Karpas-422 (cell line): ENCODE results near the gene C17orf113. TPM values are rescaled to one million over a fixed set of nuclear protein-coding genes. Genes with fewer than 3 reads are reported as not detected.
"Not testable (repeated sequence)": the region's sequence is repeated elsewhere in the genome, so short reads cannot be mapped to it uniquely, and the experiment has no call there.

Experiments used
- DNase-seq: peaks from one replicate; pipeline ENCODE4 v3.0.0-alpha.2; 2015
- H2AFZ ChIP-seq: fragments of 200-600 bp; sonication (generic); 2 replicates; pipeline ENCODE4 v1.6.1; 2014; ENCODE audit warnings: antibody characterized with exemption, low read length, mixed read lengths
- H3K27ac ChIP-seq: fragments of 200-600 bp; sonication (generic); 2 replicates; pipeline ENCODE4 v1.5.1; 2014; ENCODE audit warnings: mild to moderate bottlenecking, low read length, moderate library complexity
- H3K27me3 ChIP-seq: fragments of 200-600 bp; sonication (generic); 2 replicates; pipeline ENCODE4 v1.6.1; 2014; ENCODE audit warnings: low read length, mixed read lengths
- H3K36me3 ChIP-seq: fragments of 200-600 bp; sonication (generic); 2 replicates; pipeline ENCODE4 v1.6.1; 2014; ENCODE audit warnings: low read length, mixed read lengths; ENCODE audit not compliant: insufficient read depth
- H3K4me1 ChIP-seq: fragments of 200-600 bp; sonication (generic); 2 replicates; pipeline ENCODE4 v1.6.1; 2014; ENCODE audit warnings: mild to moderate bottlenecking, low read length, mixed read lengths
- H3K4me2 ChIP-seq: fragments of 200-600 bp; sonication (generic); 2 replicates; pipeline ENCODE4 v1.6.1; 2014; ENCODE audit warnings: low read length, low read depth, mild to moderate bottlenecking; ENCODE audit not compliant: poor library complexity, severe bottlenecking
- H3K4me3 ChIP-seq: fragments of 200-600 bp; sonication (generic); 2 replicates; pipeline ENCODE4 v1.5.1; 2014; ENCODE audit warnings: mild to moderate bottlenecking, antibody characterized with exemption, low read length, mixed read lengths
- H3K79me2 ChIP-seq: fragments of 200-600 bp; sonication (generic); 2 replicates; pipeline ENCODE4 v1.6.1; 2014; ENCODE audit warnings: mild to moderate bottlenecking, low read length, mixed read lengths
- H3K9ac ChIP-seq: fragments of 200-600 bp; sonication (generic); 2 replicates; pipeline ENCODE4 v1.6.0; 2014; ENCODE audit warnings: low read length
- H3K9me2 ChIP-seq: fragments of 200-600 bp; sonication (generic), shearing (Covaris generic); replicated peaks from 2 replicates; pipeline ENCODE4 v1.6.0; 2014; ENCODE audit warnings: mild to moderate bottlenecking, low read length, moderate library complexity; ENCODE audit not compliant: insufficient read depth
- H3K9me3 ChIP-seq: fragments of 300-700, 200-600 bp; sonication (generic); 2 replicates; pipeline ENCODE4 v1.6.1; 2014; ENCODE audit warnings: low read length, mixed read lengths
- H4K20me1 ChIP-seq: fragments of 200-600 bp; sonication (generic); 2 replicates; pipeline ENCODE4 v1.6.1; 2014; ENCODE audit warnings: mild to moderate bottlenecking, antibody characterized with exemption, low read length, low read depth; ENCODE audit not compliant: insufficient read depth
- total RNA-seq: library from RNA; depleted of rRNA; stranded (reverse); fragments of >200 nt; shearing (Covaris generic); gene quantifications from 2 replicates; pipeline ENCODE4 v1.2.3, GENCODE V29; 2014; ENCODE audit warnings: low replicate concordance

Gene C17orf113
- total RNA-seq, 1 experiment from 2014 or later, result not detected

DNA sequence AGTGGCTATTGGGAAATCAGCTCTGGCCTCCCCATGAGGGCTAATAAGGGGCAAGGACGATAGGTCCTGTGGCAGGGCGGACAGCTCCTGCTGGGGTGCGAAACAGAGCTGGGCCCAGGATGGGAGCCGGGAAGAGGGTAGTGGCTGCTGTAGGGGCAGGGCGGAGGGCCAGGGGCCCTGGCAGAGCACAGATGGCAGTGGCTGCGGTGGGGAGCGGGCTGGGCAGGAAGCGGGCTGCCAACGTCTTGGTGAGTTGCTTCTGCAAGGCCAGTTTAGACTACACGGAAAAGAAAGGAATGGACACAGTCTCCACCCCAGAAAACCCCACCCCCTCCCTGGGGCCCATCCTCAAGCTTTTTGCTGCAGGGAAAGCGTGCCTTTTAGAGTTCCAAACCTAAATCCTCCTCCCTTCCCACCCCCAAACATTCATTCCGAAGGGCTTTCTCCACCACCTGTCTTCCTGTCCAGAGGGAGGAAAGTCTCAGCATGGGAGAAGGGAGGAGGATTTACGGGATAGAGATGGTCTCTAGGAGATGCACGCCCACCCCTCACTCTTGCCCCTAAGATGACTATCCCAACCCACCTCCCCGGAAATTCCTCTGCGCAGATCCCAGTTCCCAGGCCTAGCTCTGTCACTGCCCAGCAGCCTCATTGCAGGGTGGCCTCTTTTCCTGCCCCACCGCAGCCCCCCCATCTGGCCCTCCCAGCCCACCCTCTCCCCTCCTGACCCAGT lies 23.4 kb downstream of the C17orf113 start:
- Histone ChIP-seq H3K9ac (no peak overlapping the region), H4K20me1 (no peaks in the 10 kb centered on the region), H3K4me3 (no peak overlapping the region), H3K4me1 (peaks cover 17% of the 10 kb centered on the region), H2AFZ (no peak overlapping the region), H3K9me2 (no peaks in the 10 kb centered on the region), H3K36me3 (peaks cover 16% of the 10 kb centered on the region; the same call in 1 of the 2 replicates), H3K79me2 (0 out of 2 replicates have a peak, but pooled peaks cover 3% of the 10 kb centered on the region), H3K9me3 (no peaks in the 10 kb centered on the region), H3K27me3 (no peaks in the 10 kb centered on the region), H3K27ac (no peak overlapping the region), H3K4me2 (no peak overlapping the region)
- no peak for DNase-seq

DNA sequence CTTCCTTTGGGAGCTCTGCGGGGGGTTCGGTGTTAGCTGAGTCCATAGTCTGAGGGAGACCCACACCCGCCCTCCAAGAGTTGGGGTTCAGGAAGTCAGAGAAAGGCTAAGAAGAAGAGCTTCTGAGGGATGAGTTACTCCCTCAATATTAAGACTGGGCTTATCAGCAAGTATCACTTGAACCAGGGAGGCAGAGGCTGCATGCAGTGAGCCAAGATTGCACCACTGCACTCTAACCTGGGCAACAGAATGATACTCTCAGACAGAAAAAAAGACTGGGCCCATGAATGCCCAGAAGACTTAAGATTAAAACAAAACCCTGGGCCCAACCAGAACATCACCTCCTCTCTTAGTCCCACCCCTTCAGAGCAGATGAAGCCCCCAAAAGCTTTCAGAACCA lies 24.5 kb downstream of the C17orf113 start:
- Histone ChIP-seq H3K27ac (no peak overlapping the region), H3K36me3 (peaks cover 16% of the 10 kb centered on the region; the same call in 1 of the 2 replicates), H3K27me3 (no peaks in the 10 kb centered on the region), H3K9me2 (no peaks in the 10 kb centered on the region), H3K4me3 (no peak overlapping the region), H3K4me2 (no peak overlapping the region), H2AFZ (no peak overlapping the region), H3K9ac (no peak overlapping the region), H4K20me1 (no peaks in the 10 kb centered on the region), H3K9me3 (no peaks in the 10 kb centered on the region), H3K79me2 (peaks cover 11% of the 10 kb centered on the region), H3K4me1 (peaks cover 25% of the 10 kb centered on the region)
- DNase-seq, result no peak

DNA sequence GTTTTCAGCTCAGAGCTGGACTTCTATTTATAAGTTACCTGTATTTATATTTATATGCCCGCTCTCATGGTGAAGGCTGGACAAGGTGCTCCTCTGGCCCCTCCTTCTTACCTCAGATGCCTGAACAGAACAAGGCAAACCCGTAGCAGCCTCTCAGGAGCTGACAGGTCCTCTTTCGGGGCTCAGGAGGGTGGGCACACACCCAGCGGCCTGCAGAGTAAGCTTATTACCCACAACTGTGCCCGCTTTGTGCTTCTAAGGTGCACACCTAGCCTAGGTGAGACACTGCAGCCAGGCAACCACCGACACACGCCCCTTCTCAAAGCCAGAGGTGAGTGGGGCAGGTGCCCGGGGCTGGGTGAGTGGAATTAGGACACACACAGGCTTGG lies 25.2 kb downstream of the C17orf113 start:
- Histone ChIP-seq H3K4me1 (peaks cover 27% of the 10 kb centered on the region), H3K4me2 (peak overlapping the region; percentile 25), H4K20me1 (no peaks in the 10 kb centered on the region; the same call in 1 of the 2 replicates), H3K9me3 (no peaks in the 10 kb centered on the region), H3K9ac (0 out of 2 replicates have a peak overlapping the region, but pooled peaks have one; percentile 2), H3K79me2 (peaks cover 18% of the 10 kb centered on the region), H3K4me3 (no peak overlapping the region), H3K27me3 (no peaks in the 10 kb centered on the region), H2AFZ (0 out of 2 replicates have a peak overlapping the region, but pooled peaks have one; percentile 31), H3K27ac (no peak overlapping the region), H3K36me3 (peaks cover 16% of the 10 kb centered on the region; the same call in 1 of the 2 replicates), H3K9me2 (no peaks in the 10 kb centered on the region)
- no peak for DNase-seq

DNA sequence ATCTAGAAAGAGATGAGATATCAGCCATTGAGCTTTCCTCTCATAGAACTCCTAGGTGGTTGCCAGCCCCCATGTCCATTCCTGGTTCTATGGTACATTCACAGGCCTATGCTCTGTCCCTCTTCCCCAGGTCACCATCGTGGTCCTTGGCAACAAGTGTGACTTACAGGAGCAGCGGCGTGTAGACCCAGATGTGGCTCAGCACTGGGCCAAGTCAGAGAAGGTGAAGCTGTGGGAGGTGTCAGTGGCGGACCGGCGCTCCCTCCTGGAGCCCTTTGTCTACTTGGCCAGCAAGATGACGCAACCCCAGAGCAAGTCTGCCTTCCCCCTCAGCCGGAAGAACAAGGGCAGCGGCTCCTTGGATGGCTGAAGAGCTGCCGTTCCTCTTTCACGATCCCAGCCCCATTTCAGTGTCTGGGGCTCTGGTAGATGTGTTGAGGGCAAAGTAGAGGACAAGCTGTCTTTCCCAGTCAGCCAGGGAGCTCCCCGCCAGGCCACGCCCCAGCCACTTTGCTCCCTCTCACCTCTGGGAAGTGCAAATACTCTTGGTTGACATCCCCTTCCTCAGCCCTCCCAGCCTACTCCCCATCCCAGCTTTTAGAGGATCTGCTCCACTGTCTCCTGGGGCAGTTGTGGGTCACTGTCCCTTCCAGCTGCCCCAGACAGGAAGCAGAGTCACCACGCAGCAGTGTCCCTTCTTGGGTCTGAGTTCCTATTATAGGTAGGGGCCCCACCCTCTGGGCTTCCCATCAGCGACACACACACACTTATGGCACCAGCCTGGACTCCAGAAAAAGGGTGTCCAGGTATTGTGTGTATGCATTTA lies 26.7 kb downstream of the C17orf113 start:
- peaks cover 16% of the 10 kb centered on the region; the same call in 1 of the 2 replicates for H3K36me3 ChIP-seq
- no peak overlapping the region for H3K4me2 ChIP-seq

DNA sequence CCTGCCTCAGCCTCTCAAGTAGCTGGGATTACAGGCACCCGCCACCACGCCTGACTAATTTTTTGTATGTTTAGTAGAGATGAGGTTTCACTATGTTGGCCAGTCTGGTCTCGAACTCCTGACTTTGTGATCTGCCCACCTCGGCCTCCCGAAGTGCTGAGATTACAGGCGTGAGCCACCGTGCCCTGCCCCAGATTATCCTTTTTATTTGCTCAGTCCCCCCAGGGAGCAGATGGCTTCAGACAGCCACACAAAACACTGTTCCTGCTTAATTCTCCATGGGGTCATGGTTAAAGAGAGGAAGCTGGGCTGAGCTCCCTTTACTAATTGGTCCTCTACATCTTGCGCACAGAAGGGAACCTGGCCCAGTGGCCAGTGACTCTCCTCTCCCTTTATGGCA lies 29.6 kb downstream of the C17orf113 start:
- Histone ChIP-seq H3K9ac (peak overlapping the region; percentile 99), H3K79me2 (peaks cover 46% of the 10 kb centered on the region), H3K27ac (peak overlapping the region; percentile 23; the same call in 1 of the 2 replicates), H3K36me3 (peaks cover 16% of the 10 kb centered on the region; the same call in 1 of the 2 replicates), H3K4me2 (peak overlapping the region; percentile 91), H3K4me3 (peak overlapping the region; percentile 99), H3K4me1 (peaks cover 45% of the 10 kb centered on the region)
- H4K20me1 ChIP-seq, DNase-seq, H3K27me3 ChIP-seq, H3K9me3 ChIP-seq, H3K9me2 ChIP-seq, H2AFZ ChIP-seq: not testable (repeated sequence)

More for the DNA sequence above, 26.7 kb downstream of the C17orf113 start:
- H3K4me1 ChIP-seq, result peaks cover 31% of the 10 kb centered on the region
- H3K79me2 ChIP-seq, result peaks cover 21% of the 10 kb centered on the region
- H3K9ac ChIP-seq, result no peak overlapping the region
- no peak overlapping the region for H2AFZ ChIP-seq
- H3K9me3 ChIP-seq, result no peaks in the 10 kb centered on the region
- no peaks in the 10 kb centered on the region for H3K27me3 ChIP-seq
- no peak for DNase-seq
- no peak overlapping the region for H3K27ac ChIP-seq
- no peak overlapping the region for H3K4me3 ChIP-seq
- no peaks in the 10 kb centered on the region; the same call in 1 of the 2 replicates for H4K20me1 ChIP-seq
- 0 out of 2 replicates have a peak, but pooled peaks cover 5% of the 10 kb centered on the region for H3K9me2 ChIP-seq

DNA sequence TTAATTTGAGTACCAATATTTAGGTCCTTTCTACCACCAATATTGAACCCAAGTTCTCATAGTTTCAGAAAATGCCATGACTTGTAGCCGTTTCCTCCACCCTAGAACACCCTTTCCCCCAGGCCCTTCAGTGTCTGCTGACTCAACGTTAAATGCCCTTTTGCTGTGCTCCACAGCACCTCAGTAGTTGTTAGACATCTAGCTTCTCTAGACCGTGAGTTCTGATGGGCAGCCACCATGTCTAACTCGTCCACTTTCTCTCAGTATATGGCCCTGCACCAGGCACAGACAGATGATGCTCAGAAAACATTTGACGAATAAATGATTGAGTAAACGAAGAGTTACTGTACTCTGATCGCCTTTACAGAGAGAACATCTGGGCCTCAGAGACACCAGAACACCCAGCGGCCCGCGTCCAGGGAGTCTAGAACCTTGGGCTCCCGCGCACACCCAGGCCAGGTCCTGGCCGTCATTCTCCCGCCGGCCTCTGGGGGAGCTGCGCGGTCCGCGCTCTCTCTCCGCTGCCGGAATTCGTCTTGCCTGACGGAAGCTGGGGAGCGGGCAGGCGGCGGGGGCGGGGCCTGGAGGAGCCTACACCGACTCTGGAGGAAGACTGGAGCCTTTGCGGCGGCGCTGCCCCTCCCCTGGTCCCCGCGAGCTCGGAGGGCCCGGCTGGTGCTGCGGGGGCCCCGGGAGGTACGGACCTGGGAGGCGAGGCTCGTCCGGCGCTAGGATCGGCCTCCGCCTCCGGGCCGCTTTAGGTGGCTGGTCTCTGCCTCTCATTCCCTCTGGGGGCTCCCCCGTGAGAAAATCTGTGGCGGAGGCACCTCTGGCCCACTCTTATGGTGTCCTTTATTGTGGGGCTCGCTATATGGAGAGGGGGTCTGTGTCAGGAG lies 30.6 kb downstream of the C17orf113 start, which contains the start of gene NKIRAS2:
Gene NKIRAS2 (plus strand): TSS at position 582 of the 896 bp plus-strand sequence. CDS start 1,488 bp downstream, outside the sequence.
- peak within 1 kb of the TSS; percentile 91 for H3K4me2 ChIP-seq
- H2AFZ ChIP-seq, result peak within 1 kb of the TSS; percentile 95
- no peaks in the 10 kb centered on the region for H3K27me3 ChIP-seq
- H3K9me3 ChIP-seq, result no peaks in the 10 kb centered on the region
- H4K20me1 ChIP-seq, result no peaks in the 10 kb centered on the region; the same call in 1 of the 2 replicates
- H3K9me2 ChIP-seq, result 0 out of 2 replicates have a peak, but pooled peaks cover 5% of the 10 kb centered on the region
- peak; percentile 97 for DNase-seq
- H3K4me1 ChIP-seq, result peaks cover 49% of the 10 kb centered on the region
- peak within 1 kb of the TSS; percentile 99 for H3K4me3 ChIP-seq
- H3K9ac ChIP-seq, result peak within 1 kb of the TSS; percentile 99
- peaks cover 19% of the 10 kb centered on the region; the same call in 1 of the 2 replicates for H3K36me3 ChIP-seq
- H3K27ac ChIP-seq, result peak within 1 kb of the TSS; percentile 55
- peaks cover 57% of the 10 kb centered on the region for H3K79me2 ChIP-seq

DNA sequence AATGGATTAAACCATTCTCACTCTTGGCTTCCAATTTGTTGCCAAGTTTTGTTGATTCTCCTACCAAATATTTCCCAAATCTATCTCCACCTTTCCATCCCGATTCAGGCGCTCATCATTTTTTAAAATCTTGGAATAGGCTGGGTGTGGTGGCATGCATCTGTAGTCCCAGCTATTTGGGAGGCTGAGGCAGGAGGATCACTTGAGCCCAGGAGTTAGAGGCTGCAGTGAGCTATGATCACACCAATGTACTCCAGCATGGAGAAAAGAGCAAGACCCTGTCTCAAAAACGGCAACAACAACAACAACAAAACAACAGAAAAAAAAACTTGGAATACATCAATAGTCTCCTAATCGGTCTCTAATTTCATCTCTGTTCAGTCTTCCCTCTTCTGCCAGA lies 31.4 kb downstream of the C17orf113 start:
- H3K79me2 ChIP-seq, result peaks cover 64% of the 10 kb centered on the region
- H3K9me3 ChIP-seq, result no peaks in the 10 kb centered on the region
- H3K27ac ChIP-seq, result no peak overlapping the region
- no peaks in the 10 kb centered on the region for H3K27me3 ChIP-seq
- no peak overlapping the region for H3K4me3 ChIP-seq
- H4K20me1 ChIP-seq, result no peaks in the 10 kb centered on the region; the same call in 1 of the 2 replicates
- 0 out of 2 replicates have a peak, but pooled peaks cover 5% of the 10 kb centered on the region for H3K9me2 ChIP-seq
- peaks cover 15% of the 10 kb centered on the region; the same call in 1 of the 2 replicates for H3K36me3 ChIP-seq
- no peak overlapping the region for H2AFZ ChIP-seq
- H3K4me2 ChIP-seq, result no peak overlapping the region
- H3K4me1 ChIP-seq, result peaks cover 41% of the 10 kb centered on the region
- DNase-seq, result no peak
- H3K9ac ChIP-seq, result no peak overlapping the region
